HCT116 (cell line): ENCODE results near the gene HMCN2. TPM values are rescaled to one million over a fixed set of nuclear protein-coding genes. Genes with fewer than 3 reads are reported as not detected.

ENCODE experiments used
- ATAC-seq: fragments of 200-7000 bp; cut with Tn5 transposase; 2 replicates; pipeline ENCODE4 v1.9.1; 2020; ENCODE audit warnings: mild to moderate bottlenecking, moderate library complexity
- BruUV-seq: library from RNA; stranded (reverse); fragments of 400-500 nt; replicated peaks from 2 replicates; lab custom pipeline; 2021; lab: Mats Ljungman, UMichigan
- CTCF ChIA-PET: fragments of 300-600 bp; sonication (Branson Sonifier 250); formaldehyde crosslinking; loops from one replicate; lab custom pipeline; 2021; ENCODE audit warnings: antibody characterized with exemption; lab: Charles Lee
- POLR2A ChIA-PET: fragments of 300-600, 350-600 bp; sonication (Branson Sonifier 250); formaldehyde crosslinking; loops from one replicate; lab custom pipeline; 2021; ENCODE audit warnings: antibody characterized with exemption; lab: Charles Lee
- RAD21 ChIA-PET, 2 experiments: fragments of 300-600 bp; sonication (Branson Sonifier 250); formaldehyde crosslinking; loops; one replicate each; lab custom pipeline; 2023; ENCODE audit warnings: low total read pairs in 2 of 2; ENCODE audit not compliant: uncharacterized antibody in 2 of 2, unreplicated experiment in 2 of 2, low non-redundant PET in 1 of 2; lab: Charles Lee
- DNase-seq: peaks from one replicate; pipeline ENCODE4 v3.0.0-alpha.2; 2010; ENCODE audit warnings: low read depth, low spot score
- H2AFZ ChIP-seq: fragments of 200-600 bp; shearing (Covaris generic), sonication (generic); 2 replicates; pipeline ENCODE4 v1.6.1; 2017; ENCODE audit warnings: low read depth, mixed run types, mixed read lengths, antibody characterized with exemption, low read length; ENCODE audit not compliant: poor library complexity, severe bottlenecking
- H3K27ac ChIP-seq: 2 replicates; pipeline ENCODE4 v1.5.1; 2012; ENCODE audit warnings: low read depth, low read length
- H3K27me3 ChIP-seq: fragments of 200-600 bp; sonication (generic); 2 replicates; pipeline ENCODE4 v1.6.1; 2016; ENCODE audit warnings: mixed run types, low read length, mixed read lengths; ENCODE audit not compliant: insufficient read depth
- H3K36me3 ChIP-seq, 2 experiments: fragments of 200-500 bp in 1 of 2; fragments of 200-600 bp in 1 of 2; sonication (Bioruptor generic) in 1 of 2; sonication (generic) in 1 of 2; 2 replicates each; pipeline versions ENCODE4 v1.5.1 to v1.6.1; 2014 to 2016; ENCODE audit warnings: low read length in 2 of 2, inconsistent platforms in 1 of 2, mixed read lengths in 1 of 2, mixed run types in 1 of 2; ENCODE audit not compliant: insufficient read depth in 2 of 2, control insufficient read depth in 1 of 2
- H3K4me1 ChIP-seq, 2 experiments: fragments of 200-600 bp in 1 of 2; sonication (generic) in 1 of 2; 2 replicates each; pipeline versions ENCODE4 v1.5.1 to v1.6.1; 2012 to 2017; ENCODE audit warnings: low read length in 2 of 2, inconsistent platforms in 1 of 2, mild to moderate bottlenecking in 1 of 2, mixed read lengths in 1 of 2, mixed run types in 1 of 2, moderate library complexity in 1 of 2; ENCODE audit not compliant: insufficient read depth in 2 of 2, control insufficient read depth in 1 of 2
- H3K4me2 ChIP-seq: fragments of 200-600 bp; sonication (generic); 2 replicates; pipeline ENCODE4 v1.6.1; 2017; ENCODE audit warnings: mixed run types, low read length, mixed read lengths
- H3K4me3 ChIP-seq, 2 experiments: fragments of 200-600 bp in 1 of 2; sonication (generic) in 1 of 2; replicated peaks in 1 of 2; 2 replicates each; pipeline ENCODE4 v1.5.1; 2011 to 2016; ENCODE audit warnings: low read length in 2 of 2, control low read depth in 1 of 2, low read depth in 1 of 2, mild to moderate bottlenecking in 1 of 2, mixed read lengths in 1 of 2, mixed run types in 1 of 2
- H3K79me2 ChIP-seq: fragments of 200-600 bp; sonication (generic); 2 replicates; pipeline ENCODE4 v1.6.1; 2017; ENCODE audit warnings: mild to moderate bottlenecking, mixed run types, low read length, moderate library complexity, mixed read lengths; ENCODE audit not compliant: insufficient read depth
- H3K9ac ChIP-seq: fragments of 200-600 bp; sonication (generic); 2 replicates; pipeline ENCODE4 v1.6.1; 2016; ENCODE audit warnings: low read length, mixed read lengths
- H3K9me2 ChIP-seq: fragments of 200-600 bp; sonication (generic), shearing (Covaris generic); 2 replicates; pipeline ENCODE4 v1.6.1; 2017; ENCODE audit warnings: mixed run types, mild to moderate bottlenecking, moderate library complexity; ENCODE audit not compliant: insufficient read depth
- H3K9me3 ChIP-seq, 2 experiments: fragments of 200-500 bp in 1 of 2; fragments of 200-600 bp in 1 of 2; sonication (Bioruptor generic) in 1 of 2; sonication (generic) in 1 of 2; 2 replicates each; pipeline ENCODE4 v1.6.1; 2014 to 2017; ENCODE audit warnings: low read length in 2 of 2, mixed read lengths in 2 of 2, inconsistent platforms in 1 of 2, low read depth in 1 of 2, mild to moderate bottlenecking in 1 of 2, mixed run types in 1 of 2, moderate library complexity in 1 of 2; ENCODE audit not compliant: control insufficient read depth in 1 of 2, insufficient read depth in 1 of 2
- H4K20me1 ChIP-seq: fragments of 200-600 bp; sonication (generic), shearing (Covaris generic); 2 replicates; pipeline ENCODE4 v1.6.1; 2017; ENCODE audit warnings: mixed run types, mild to moderate bottlenecking, moderate library complexity; ENCODE audit not compliant: insufficient read depth
- EZH2phosphoT487 ChIP-seq: fragments of 200-600 bp; IDR thresholded peaks from 2 replicates; pipeline ENCODE4 v1.6.1; 2018; ENCODE audit warnings: antibody characterized with exemption, borderline replicate concordance
- POLR2AphosphoS5 ChIP-seq: IDR thresholded peaks from 2 replicates; pipeline ENCODE4 v1.6.1; 2011; ENCODE audit warnings: mild to moderate bottlenecking, low read depth, low read length, moderate library complexity
- SRF ChIP-seq: IDR thresholded peaks from 2 replicates; pipeline ENCODE4 v1.6.1; 2012; ENCODE audit warnings: low read depth
- YY1 ChIP-seq: IDR thresholded peaks from 2 replicates; pipeline ENCODE4 v1.6.1; 2011; ENCODE audit warnings: low read length, low read depth, moderate library complexity, mild to moderate bottlenecking; ENCODE audit not compliant: insufficient replicate concordance; ENCODE audit errors: extremely low read depth
- ZFX ChIP-seq: fragments of 450-650 bp; IDR thresholded peaks from 2 replicates; pipeline ENCODE4 v1.6.1; 2017
- ZNF274 ChIP-seq: fragments of 200-500 bp; sonication (Bioruptor generic); IDR thresholded peaks from 2 replicates; pipeline ENCODE4 v1.6.1; 2014; ENCODE audit warnings: mild to moderate bottlenecking, low read depth, low read length, inconsistent platforms
- intact Hi-C: fragments of 100-400 bp; cut with micrococcal nuclease; formaldehyde crosslinking; loops from 2 replicates; pipeline ENCODE4 v1.10.0; 2022
- total RNA-seq: library from RNA; stranded (reverse); gene quantifications from one replicate; pipeline ENCODE4 v1.2.1, GENCODE V29; 2021; ENCODE audit not compliant: unreplicated experiment
- TF ChIP-seq, protein P1 (sequence below): IDR thresholded peaks from 2 replicates; pipeline ENCODE4 v1.6.1; 2012
- TF ChIP-seq, protein P2 (sequence below): IDR thresholded peaks from 2 replicates; pipeline ENCODE4 v1.6.1; 2012
- TF ChIP-seq, protein P3 (sequence below), 3 experiments: fragments of 200-600 bp in 1 of 3; sonication (generic) in 1 of 3; IDR thresholded peaks in 2 of 3; conservative IDR thresholded peaks in 1 of 3; 2 replicates each; pipeline ENCODE4 v1.5.1; 2012 to 2017; ENCODE audit warnings: low read depth in 2 of 3, low read length in 2 of 3, antibody characterized with exemption in 1 of 3, borderline replicate concordance in 1 of 3, control low read depth in 1 of 3, mild to moderate bottlenecking in 1 of 3, mixed read lengths in 1 of 3, mixed run types in 1 of 3, moderate library complexity in 1 of 3; ENCODE audit not compliant: insufficient read depth in 1 of 3

HMCN2 gene
- total RNA-seq, 1 experiment from 2014 or later: 0.22 TPM

DNA sequence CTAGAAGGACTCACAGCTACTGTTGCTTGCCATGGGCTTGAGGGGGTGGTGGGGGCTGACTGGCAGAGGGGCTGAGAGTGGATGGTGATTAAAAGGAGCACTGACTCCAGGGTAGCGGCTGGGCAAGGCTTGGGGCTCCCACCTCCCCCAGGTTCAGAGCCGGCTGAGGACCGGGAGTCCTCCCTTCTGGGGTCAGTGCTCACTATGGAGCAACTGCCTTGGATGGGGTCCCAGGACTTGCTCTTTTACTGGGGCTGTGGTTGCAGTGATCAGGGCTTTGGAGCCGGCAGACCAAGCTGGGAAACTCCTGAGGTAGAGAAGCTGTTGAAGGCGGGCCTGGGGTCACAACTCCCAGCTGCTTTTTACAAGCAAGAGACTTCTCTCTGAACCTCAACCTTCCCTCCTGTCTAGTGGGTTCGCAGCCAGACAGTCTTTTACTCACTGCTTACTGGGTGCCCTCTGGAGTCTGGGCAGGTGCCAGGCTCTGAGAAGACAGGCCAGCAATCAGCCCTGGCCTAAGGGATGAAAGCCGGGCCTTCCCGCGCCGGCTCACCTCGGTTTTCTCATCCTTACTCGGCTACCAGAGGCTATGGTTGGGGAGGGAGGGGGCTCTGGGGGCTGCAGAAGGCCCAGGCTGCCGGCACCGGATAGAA is 178.4 kb downstream of the HMCN2 start:
- intact Hi-C loops: no loop called here
- H3K9me3 ChIP-seq: no peaks in the 10 kb centered on the region
- DNase-seq (no peak), ATAC-seq (no peak)
- peak overlapping the region; percentile 76 for H3K9ac ChIP-seq
- H3K4me2 ChIP-seq: peak overlapping the region; percentile 99
- H3K4me1 ChIP-seq: peaks cover 23 to 27% of the 10 kb centered on the region in 2 experiments
- H3K79me2 ChIP-seq: no peaks in the 10 kb centered on the region
- H3K36me3 ChIP-seq: no peaks in the 10 kb centered on the region
- no peak overlapping the region for H2AFZ ChIP-seq
- TF ChIP-seq, protein P1, sequence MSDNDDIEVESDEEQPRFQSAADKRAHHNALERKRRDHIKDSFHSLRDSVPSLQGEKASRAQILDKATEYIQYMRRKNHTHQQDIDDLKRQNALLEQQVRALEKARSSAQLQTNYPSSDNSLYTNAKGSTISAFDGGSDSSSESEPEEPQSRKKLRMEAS: no peak
- TF ChIP-seq, protein P2, sequence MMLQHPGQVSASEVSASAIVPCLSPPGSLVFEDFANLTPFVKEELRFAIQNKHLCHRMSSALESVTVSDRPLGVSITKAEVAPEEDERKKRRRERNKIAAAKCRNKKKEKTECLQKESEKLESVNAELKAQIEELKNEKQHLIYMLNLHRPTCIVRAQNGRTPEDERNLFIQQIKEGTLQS: no peak
- TF ChIP-seq, all 23 proteins: peak for 0
- no peaks in the 10 kb centered on the region for H4K20me1 ChIP-seq
- POLR2A ChIA-PET: no interaction called here
- H3K4me3 ChIP-seq: peak overlapping the region in 1 of 2 experiments; percentile 78; a peak in 1 of 4 replicates
- H3K27ac ChIP-seq: no peak overlapping the region; the same call in 1 of the 2 replicates
- no peaks in the 10 kb centered on the region for H3K9me2 ChIP-seq
- RAD21 ChIA-PET: no interaction called here
- no peaks in the 10 kb centered on the region for H3K27me3 ChIP-seq
- CTCF ChIA-PET: no interaction called here
- BruUV-seq: no TSS peak

DNA sequence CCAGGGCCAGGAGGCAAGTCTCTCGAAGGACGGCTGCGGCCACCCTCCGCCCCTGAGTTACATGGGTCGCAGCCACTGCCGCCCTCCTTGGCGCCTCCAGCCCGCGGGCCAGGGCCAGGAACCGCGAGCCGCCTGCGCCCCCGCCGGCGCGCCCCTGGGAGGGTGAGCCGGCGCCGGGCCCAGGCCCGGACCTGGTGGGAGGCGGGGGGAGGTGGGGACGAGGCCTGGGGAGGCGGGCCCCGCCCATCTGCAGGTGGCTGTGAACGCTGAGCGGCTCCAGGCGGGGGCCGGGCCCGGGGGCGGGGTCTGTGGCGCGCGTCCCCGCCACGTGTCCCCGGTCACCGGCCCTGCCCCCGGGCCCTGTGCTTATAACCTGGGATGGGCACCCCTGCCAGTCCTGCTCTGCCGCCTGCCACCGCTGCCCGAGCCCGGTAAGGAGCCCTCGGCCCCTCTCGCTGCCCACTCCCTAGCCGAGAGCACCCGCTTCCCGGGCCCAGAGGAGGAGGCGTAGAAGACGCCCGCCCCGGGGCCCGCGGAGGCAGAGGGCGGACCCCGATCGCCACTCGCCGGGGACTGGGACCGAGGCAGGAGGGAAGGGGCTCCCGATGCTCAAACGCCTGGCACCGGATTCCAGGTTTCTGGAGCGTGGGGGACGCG is 179.1 kb downstream of the HMCN2 start, which contains the start of gene ASS1:
Gene ASS1 (plus strand): TSS at position 397 of the 657 bp plus-strand sequence. CDS start 7,268 bp downstream, outside the sequence.
- ChIA-PET POLR2A (no interaction called here), CTCF (no interaction called here), RAD21 (no interaction called here)
- Histone ChIP-seq H3K4me1 (peaks cover 23 to 27% of the 10 kb centered on the region in 2 experiments), H3K79me2 (no peaks in the 10 kb centered on the region), H3K27me3 (no peaks in the 10 kb centered on the region), H3K36me3 (no peaks in the 10 kb centered on the region), H2AFZ (peak within 1 kb of the TSS; percentile 61), H3K4me2 (peak within 1 kb of the TSS; percentile 99), H4K20me1 (no peaks in the 10 kb centered on the region), H3K9ac (peak within 1 kb of the TSS; percentile 76), H3K27ac (peak within 1 kb of the TSS; percentile 51), H3K9me3 (no peaks in the 10 kb centered on the region), H3K4me3 (peak within 1 kb of the TSS; percentile 68 to 78), H3K9me2 (no peaks in the 10 kb centered on the region)
- intact Hi-C loops: no loop called here
- ATAC-seq (peak; percentile 90), DNase-seq (no peak)
- TF ChIP-seq POLR2AphosphoS5 (peak; percentile 80), YY1 (no peak), SRF (no peak), EZH2phosphoT487 (no peak), ZNF274 (no peak), ZFX (0 out of 2 replicates have a peak, but pooled peaks have one; percentile 34)
- TF ChIP-seq, protein P3, sequence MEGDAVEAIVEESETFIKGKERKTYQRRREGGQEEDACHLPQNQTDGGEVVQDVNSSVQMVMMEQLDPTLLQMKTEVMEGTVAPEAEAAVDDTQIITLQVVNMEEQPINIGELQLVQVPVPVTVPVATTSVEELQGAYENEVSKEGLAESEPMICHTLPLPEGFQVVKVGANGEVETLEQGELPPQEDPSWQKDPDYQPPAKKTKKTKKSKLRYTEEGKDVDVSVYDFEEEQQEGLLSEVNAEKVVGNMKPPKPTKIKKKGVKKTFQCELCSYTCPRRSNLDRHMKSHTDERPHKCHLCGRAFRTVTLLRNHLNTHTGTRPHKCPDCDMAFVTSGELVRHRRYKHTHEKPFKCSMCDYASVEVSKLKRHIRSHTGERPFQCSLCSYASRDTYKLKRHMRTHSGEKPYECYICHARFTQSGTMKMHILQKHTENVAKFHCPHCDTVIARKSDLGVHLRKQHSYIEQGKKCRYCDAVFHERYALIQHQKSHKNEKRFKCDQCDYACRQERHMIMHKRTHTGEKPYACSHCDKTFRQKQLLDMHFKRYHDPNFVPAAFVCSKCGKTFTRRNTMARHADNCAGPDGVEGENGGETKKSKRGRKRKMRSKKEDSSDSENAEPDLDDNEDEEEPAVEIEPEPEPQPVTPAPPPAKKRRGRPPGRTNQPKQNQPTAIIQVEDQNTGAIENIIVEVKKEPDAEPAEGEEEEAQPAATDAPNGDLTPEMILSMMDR (IDR thresholded peaks at IDR 0.05 in 2 of 3, conservative IDR thresholded peaks at IDR 0.05 in 1 of 3; ENCODE audit: borderline replicate concordance in 1 of 3, insufficient read depth in 1 of 3, low read depth in 2 of 3, low read length in 2 of 3): no peak
- TF ChIP-seq, protein P2: no peak
- no TSS peak for BruUV-seq
